HG03432 (cell line): Measurements from ENCODE around the gene KCNT2.
A peak's percentile ranks its signal among the peaks of the same experiment; 100 is the strongest.
"Not testable (repeated sequence)": the region's sequence is repeated elsewhere in the genome, so short reads cannot be mapped to it uniquely, and the experiment has no call there.

Experiments used
- ATAC-seq: cut with Tn5 transposase; IDR thresholded peaks from one replicate; pipeline ENCODE4 v1.9.1; 2021; ENCODE audit warnings: mild to moderate bottlenecking, moderate library complexity; ENCODE audit not compliant: unreplicated experiment

Gene KCNT2

GRCh38 chr1:196324345-196324744 lies 283.9 kb downstream of the KCNT2 start:
- ATAC-seq = no peak

GRCh38 chr1:196323869-196324268 lies 284.4 kb downstream of the KCNT2 start:
- ATAC-seq = no peak

- ATAC-seq = no peak
Measured at GRCh38 chr1:196319301-196319700, 288.9 kb downstream of the KCNT2 start.

GRCh38 chr1:196317535-196318522 lies 290.4 kb downstream of the KCNT2 start:
- ATAC-seq = no peak

GRCh38 chr1:196312739-196313138 lies 295.5 kb downstream of the KCNT2 start:
- ATAC-seq = no peak

GRCh38 chr1:196309386-196309785 lies 298.9 kb downstream of the KCNT2 start:
- peak; percentile 72 for ATAC-seq

GRCh38 chr1:196308176-196308575 lies 300.1 kb downstream of the KCNT2 start:
- no peak for ATAC-seq

GRCh38 chr1:196306421-196306820 lies 301.8 kb downstream of the KCNT2 start:
- no peak for ATAC-seq

GRCh38 chr1:196305216-196305615 lies 303.0 kb downstream of the KCNT2 start:
- ATAC-seq = no peak

- ATAC-seq = no peak
Measured at GRCh38 chr1:196302981-196303380, 305.3 kb downstream of the KCNT2 start.

- no peak for ATAC-seq
Measured at GRCh38 chr1:196302420-196302819, 305.8 kb downstream of the KCNT2 start.

- ATAC-seq = no peak
Measured at GRCh38 chr1:196295766-196296165, 312.5 kb downstream of the KCNT2 start.

- ATAC-seq = no peak
Measured at GRCh38 chr1:196278816-196279215, 329.4 kb downstream of the KCNT2 start.

- ATAC-seq = no peak
Measured at GRCh38 chr1:196277860-196278259, 330.4 kb downstream of the KCNT2 start.

GRCh38 chr1:196271212-196271947 lies 336.9 kb downstream of the KCNT2 start:
- peak; percentile 70 for ATAC-seq

- ATAC-seq = not testable (repeated sequence)
Measured at GRCh38 chr1:196263086-196263485, 345.2 kb downstream of the KCNT2 start.

GRCh38 chr1:196260270-196260669 lies 348.0 kb downstream of the KCNT2 start:
- no peak for ATAC-seq

- no peak for ATAC-seq
Measured at GRCh38 chr1:196259316-196259715, 348.9 kb downstream of the KCNT2 start.

GRCh38 chr1:196255762-196256161 lies 352.5 kb downstream of the KCNT2 start:
- no peak for ATAC-seq

GRCh38 chr1:196229546-196229945 lies 378.7 kb downstream of the KCNT2 start:
- no peak for ATAC-seq

GRCh38 chr1:196214866-196215265 lies 393.4 kb downstream of the KCNT2 start:
- no peak for ATAC-seq

GRCh38 chr1:196209983-196210382 lies 398.3 kb downstream of the KCNT2 start:
- ATAC-seq = no peak
